GM06990 (cell line): ENCODE results near the gene PMAIP1.

Experiments
- DNase-seq: peaks from one replicate; pipeline ENCODE4 v3.0.0-alpha.2; 2011; ENCODE audit not compliant: insufficient read length; ENCODE audit errors: extremely low read depth
- H3K27me3 ChIP-seq: replicated peaks from 2 replicates; pipeline ENCODE4 v1.6.0; 2011; ENCODE audit warnings: low read length; ENCODE audit not compliant: control insufficient read depth, insufficient read depth
- H3K36me3 ChIP-seq: 2 replicates; pipeline ENCODE4 v1.5.1; 2011; ENCODE audit warnings: low read length; ENCODE audit not compliant: control insufficient read depth, insufficient read depth
- H3K4me3 ChIP-seq: replicated peaks from 2 replicates; pipeline ENCODE4 v1.5.1; 2011; ENCODE audit warnings: low read depth, mild to moderate bottlenecking, control low read depth, low read length
- CTCF ChIP-seq: IDR thresholded peaks from 2 replicates; pipeline ENCODE4 v1.5.1; 2011; ENCODE audit warnings: low read length, control low read depth, mild to moderate bottlenecking, inconsistent platforms; ENCODE audit not compliant: insufficient read depth, poor library complexity, severe bottlenecking

Gene PMAIP1

GRCh38 chr18:59923539-59924196, 23.9 kb downstream of the PMAIP1 start:
- Histone ChIP-seq H3K27me3 (no peaks in the 10 kb centered on the region), H3K4me3 (peak overlapping the region; percentile 8; the same call in 1 of the 2 replicates), H3K36me3 (no peaks in the 10 kb centered on the region)
- no peak for DNase-seq
- no peak for TF ChIP-seq CTCF

DNA sequence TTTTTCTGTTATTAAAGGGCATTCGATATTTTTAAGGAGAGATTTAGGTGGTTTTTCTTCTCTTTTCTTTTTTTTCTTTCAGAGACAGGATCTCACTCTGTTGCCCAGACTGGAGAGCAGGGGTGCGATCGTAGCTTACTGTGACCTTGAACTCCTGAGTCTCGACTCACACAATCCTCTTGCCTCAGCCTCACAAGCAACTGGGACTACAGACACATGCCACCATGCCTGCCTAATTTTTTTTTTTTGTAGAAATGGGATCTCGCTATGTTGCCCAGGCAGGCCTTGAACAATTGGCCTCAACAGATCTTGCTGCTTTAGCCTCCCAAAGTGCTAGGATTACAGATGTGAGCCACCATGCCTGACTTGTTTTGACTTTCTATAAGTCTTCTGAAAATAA, 26.3 kb downstream of the PMAIP1 start:
- no peak overlapping the region for H3K4me3 ChIP-seq
- no peak for TF ChIP-seq CTCF
- no peaks in the 10 kb centered on the region for H3K36me3 ChIP-seq
- no peaks in the 10 kb centered on the region for H3K27me3 ChIP-seq
- no peak for DNase-seq

DNA sequence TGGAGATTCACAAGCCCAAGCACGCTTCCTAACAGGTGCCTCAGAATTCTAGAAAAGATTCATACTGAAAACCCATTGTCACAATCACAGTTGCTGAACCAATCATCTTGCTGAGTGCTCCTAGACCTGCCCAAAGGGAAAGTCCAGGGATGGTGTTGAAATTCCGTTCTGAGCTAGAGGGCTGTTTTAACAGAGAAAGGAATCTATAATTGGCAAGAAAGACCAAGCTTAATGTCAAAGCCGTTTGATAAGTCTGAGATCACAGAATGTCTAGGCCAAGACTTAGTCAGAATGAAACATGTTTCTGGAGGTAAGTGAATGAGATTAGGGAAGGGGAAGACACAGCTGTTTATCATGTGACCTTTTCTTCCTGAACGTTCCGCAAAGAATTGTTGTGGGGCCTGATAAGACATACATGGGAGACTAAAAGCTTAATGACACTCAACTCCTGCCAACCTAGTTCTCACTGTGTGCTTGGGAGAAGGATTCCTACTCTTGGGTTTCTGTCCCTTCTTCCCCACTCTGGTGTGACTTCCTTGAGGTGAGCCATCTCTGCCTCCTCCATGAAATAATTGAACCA, 27.5 kb downstream of the PMAIP1 start:
- Histone ChIP-seq H3K4me3 (no peak overlapping the region), H3K36me3 (no peaks in the 10 kb centered on the region), H3K27me3 (no peaks in the 10 kb centered on the region)
- DNase-seq: peak; percentile 79
- TF ChIP-seq CTCF: no peak

- no peaks in the 10 kb centered on the region for H3K36me3 ChIP-seq
- no peak for DNase-seq
- no peaks in the 10 kb centered on the region for H3K27me3 ChIP-seq
- no peak for TF ChIP-seq CTCF
- H3K4me3 ChIP-seq: no peak overlapping the region
Measured at GRCh38 chr18:59928201-59928600, 28.4 kb downstream of the PMAIP1 start.

- H3K4me3 ChIP-seq: no peak overlapping the region
- H3K36me3 ChIP-seq: no peaks in the 10 kb centered on the region
- TF ChIP-seq CTCF: no peak
- no peak for DNase-seq
- H3K27me3 ChIP-seq: no peaks in the 10 kb centered on the region
Measured at GRCh38 chr18:59929621-59930295, 30.0 kb downstream of the PMAIP1 start.
